Epithelial cell of esophagus (primary cell): ENCODE measurements around the gene EEF2.
"Not testable (repeated sequence)": the region's sequence is repeated elsewhere in the genome, so short reads cannot be mapped to it uniquely, and the experiment has no call there.

Source experiments
- DNase-seq: peaks from one replicate; pipeline ENCODE4 v3.0.0; 2010; ENCODE audit warnings: low read depth
- H3K4me3 ChIP-seq: 2 replicates; pipeline ENCODE4 v1.5.1; 2011; ENCODE audit warnings: mild to moderate bottlenecking, low read length, control low read depth
- TF ChIP-seq, protein P1 (sequence below): IDR thresholded peaks from 2 replicates; pipeline ENCODE4 v1.5.1; 2011; ENCODE audit warnings: low read depth, mild to moderate bottlenecking, low read length, control low read depth, inconsistent platforms; ENCODE audit not compliant: insufficient read depth; ENCODE audit errors: missing control alignments

Gene EEF2

DNA sequence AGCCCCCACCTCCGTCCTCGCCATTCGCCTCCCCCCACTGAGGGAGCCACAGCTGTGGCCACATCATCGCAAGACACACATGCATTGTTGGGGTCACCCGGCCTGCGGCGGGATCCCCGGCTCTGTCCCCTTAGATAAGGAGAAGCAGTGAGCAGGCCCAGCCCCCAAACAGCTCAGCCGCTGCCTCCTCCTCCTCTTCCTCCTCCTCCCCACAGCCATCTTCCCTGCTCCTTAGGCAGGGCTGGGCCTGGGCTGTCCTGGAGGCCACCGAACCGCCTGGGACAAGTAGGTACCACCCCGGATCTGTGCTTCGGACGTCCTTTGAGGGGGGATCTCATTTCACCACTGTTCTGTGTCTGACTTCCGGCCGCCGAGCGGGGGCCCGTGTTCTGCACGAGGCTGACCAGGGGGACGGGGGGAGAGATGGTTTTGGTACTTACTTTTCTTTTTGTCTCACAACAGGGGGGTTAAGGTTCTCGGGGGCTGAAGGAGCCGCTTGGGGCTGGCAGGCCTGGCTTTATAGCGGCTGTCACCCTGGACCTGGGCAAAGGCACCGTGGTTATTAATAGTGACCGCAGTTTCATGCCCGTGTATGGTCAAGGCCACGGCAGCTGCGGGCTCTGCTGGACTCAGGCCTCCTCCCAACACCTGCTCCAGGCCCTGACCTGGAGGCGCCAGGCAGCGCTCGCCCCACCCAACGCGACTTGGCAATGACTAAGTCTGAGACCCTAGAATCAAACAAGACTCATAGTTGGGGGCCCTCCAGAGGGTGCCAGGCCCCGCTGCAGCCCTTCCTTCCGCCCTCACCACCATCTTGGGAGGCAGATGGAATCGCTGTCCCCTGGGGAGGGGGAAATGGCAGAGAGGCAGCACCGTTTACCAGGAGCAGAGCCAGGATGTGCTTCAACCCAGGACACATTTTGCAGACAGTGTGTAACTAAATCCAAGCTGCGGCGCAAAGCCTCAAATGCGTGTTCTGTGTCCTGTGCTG lies 34.1 kb downstream of the EEF2 start:
- TF ChIP-seq, protein P1, sequence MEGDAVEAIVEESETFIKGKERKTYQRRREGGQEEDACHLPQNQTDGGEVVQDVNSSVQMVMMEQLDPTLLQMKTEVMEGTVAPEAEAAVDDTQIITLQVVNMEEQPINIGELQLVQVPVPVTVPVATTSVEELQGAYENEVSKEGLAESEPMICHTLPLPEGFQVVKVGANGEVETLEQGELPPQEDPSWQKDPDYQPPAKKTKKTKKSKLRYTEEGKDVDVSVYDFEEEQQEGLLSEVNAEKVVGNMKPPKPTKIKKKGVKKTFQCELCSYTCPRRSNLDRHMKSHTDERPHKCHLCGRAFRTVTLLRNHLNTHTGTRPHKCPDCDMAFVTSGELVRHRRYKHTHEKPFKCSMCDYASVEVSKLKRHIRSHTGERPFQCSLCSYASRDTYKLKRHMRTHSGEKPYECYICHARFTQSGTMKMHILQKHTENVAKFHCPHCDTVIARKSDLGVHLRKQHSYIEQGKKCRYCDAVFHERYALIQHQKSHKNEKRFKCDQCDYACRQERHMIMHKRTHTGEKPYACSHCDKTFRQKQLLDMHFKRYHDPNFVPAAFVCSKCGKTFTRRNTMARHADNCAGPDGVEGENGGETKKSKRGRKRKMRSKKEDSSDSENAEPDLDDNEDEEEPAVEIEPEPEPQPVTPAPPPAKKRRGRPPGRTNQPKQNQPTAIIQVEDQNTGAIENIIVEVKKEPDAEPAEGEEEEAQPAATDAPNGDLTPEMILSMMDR = no peak
- no peak for DNase-seq
- no peak overlapping the region for H3K4me3 ChIP-seq

DNA sequence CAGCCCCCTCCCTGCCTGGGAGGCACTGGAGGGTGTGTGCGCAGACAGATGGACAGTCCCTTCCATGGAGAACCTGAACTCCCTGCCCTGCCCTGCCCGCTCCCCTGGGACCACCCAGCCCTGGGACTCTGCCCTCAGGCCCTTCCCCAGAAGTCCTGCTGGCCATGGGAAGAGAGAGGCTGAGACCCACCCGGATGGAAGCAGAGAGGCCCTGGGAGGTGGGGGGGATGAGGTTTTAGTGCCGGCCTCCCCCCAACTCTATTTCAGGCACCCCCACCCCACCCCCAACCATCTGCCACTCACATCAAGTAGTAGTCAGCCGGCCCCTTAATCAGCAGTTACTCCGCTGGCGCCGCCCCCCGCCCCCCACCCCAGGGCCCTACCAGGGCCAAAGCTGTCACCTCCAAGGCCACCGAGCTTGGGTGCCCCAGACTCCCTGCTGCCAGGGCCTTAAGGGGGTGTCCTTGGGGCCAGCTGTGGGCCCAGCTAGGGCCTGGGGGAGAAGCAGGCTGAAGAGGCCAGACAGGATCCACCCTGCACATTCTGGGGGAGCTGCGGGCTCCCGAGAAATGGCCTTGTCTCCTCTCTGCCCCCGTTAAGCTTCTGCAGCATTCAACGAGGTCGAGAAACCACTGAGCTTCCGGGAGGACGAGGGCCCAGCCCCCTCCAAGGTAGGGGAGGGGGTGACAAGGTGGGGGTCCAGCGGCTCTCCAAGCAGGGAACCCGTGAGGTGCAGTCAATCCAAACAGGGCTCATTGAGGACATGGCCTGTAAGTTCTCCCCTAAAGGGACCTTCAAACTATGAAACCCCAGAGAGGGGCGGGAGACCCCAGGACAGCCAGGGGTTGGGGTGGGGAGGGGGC lies 35.0 kb downstream of the EEF2 start:
- H3K4me3 ChIP-seq = no peak overlapping the region
- TF ChIP-seq, protein P1 = no peak
- DNase-seq = no peak

DNA sequence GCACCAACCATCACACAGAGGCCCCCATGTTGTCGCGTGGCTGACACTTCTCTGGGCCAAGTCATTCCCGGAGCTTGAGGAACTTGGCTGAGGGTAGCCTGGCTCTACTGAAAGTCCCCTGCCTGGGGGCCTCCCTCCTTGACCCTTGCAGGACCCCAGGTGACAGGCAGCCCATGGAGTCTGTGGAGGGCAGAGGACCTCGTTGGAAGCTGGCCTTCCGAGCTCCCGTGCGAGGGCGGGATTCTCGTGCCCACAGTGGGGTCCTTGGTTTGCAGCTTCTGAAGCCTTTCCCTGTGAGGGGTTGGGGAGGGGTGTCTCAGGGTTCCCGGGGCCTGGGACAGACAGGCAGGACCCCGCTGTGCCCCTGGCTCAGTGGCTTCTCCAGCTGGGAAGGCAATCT lies 36.0 kb downstream of the EEF2 start:
- no peak for DNase-seq
- TF ChIP-seq, protein P1 = no peak
- H3K4me3 ChIP-seq = no peak overlapping the region

DNA sequence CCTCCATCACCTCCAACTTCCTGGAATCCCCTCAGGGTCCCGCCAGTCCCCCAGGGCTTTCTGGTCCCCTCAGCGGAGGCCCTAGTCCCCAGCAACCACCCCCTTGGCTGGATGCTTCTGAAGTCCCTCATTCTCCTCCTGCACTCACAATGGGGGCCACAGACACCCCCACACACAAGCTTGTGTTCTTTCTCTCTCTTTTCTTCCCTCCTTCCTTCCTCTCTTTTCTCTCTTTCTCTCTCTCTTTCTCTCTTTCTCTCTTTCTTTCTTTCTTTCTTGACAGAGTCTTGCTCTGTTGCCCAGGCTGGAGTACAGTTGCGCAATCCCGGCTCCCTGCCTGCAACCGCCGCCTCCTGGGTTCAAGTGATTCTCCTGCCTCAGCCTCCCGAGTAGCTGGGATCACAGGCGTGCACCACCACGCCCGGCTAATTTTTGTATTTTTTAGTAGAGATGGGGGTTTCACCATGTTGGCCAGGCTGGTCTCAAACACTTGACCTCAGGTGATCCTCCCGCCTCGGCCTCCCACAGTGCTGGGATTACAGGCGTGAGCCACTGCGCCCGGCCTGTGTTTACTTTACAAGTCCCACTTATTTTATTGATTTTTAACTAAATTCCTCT lies 37.8 kb downstream of the EEF2 start:
- H3K4me3 ChIP-seq, DNase-seq: not testable (repeated sequence)

DNA sequence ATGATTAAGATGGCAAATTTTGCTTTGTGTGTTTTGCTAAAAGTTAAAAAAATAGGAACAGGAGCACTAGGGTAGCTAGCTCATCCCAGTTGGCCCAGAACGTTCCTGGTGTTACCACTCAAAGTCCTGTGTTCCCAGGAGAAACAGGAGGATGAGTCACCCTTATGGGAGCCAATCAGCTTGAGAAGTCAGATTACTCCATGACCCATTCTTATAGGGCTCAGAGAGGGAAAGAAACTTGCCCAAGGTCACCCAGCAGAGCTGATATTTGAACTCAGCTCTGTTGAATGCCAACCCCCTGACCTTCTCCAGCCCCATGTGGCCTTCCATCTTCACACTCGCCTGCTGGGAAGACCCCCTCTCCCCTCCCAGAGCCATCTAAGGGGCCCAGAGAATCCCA lies 39.4 kb downstream of the EEF2 start:
- DNase-seq = no peak

DNA sequence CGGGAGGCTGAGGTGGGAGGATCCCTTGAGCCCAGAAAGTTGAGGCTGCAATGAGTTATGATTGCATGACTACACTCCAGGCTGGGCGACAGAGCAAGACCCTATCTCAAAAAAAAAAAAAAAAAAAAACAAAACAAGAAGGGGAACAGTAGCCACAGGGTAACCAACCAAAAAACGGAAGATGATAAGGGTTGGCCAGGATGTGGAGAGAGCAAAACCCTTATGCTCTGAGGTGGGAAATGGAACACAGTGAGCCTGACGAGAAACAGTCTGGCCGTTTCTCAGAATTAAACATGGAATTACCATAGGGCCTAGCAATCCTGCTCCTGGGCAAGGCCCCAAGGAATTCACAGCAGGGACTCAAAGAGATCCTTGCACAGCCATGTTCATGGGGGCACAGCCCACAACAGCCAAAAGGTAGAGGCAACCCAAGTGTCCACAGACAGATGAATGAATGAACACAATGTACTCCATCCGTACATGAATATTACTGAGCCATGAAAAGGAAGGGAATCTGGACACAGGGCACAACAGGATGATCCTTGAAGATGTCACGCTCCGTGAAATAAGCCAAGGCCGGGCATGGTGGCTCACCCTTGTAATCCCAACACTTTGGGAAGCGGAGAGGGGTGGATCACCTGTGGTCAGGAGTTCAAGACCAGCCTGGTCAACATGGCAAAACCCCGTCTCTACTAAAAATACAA lies 41.1 kb downstream of the EEF2 start:
- no peak overlapping the region for H3K4me3 ChIP-seq
- TF ChIP-seq, protein P1 = no peak
- no peak for DNase-seq

More for the DNA sequence above, 39.4 kb downstream of the EEF2 start:
- TF ChIP-seq, protein P1 = no peak
- no peak overlapping the region for H3K4me3 ChIP-seq
